ENCODE results near the gene ARID1B.

DNA sequence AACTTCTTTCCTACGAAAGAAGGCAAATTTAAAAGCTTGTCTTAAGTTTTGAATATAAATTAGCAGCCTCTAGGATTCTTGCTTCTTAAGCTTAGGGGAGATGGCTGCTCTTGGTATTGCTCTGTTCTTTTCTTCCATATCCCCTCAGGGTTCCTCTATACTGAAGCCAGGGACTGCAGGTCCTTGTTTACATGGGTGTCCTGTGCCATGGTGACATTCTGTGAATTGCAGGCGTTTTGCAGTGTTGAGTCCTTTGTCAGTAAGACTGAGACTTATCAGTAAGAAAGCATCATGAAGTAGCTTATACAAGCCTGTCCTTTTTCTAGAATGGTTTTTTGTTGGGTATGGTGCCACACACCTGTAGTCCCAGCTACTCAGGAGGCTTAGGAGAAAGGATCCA, 147.8 kb downstream of the ARID1B start:
- TF ChIP-seq GATA2 (IDR thresholded peaks at IDR 0.05; ENCODE audit: low read depth, low read length), result no peak
- no peak for TF ChIP-seq GATA3 (IDR thresholded peaks at IDR 0.05; ENCODE audit: low read depth, low read length)
